DOHH2 (cell line): ENCODE measurements around the gene PLPP6.
"Not testable (repeated sequence)": the region's sequence is repeated elsewhere in the genome, so short reads cannot be mapped to it uniquely, and the experiment has no call there.

Source experiments
- H3F3A ChIP-seq: fragments of 200-600 bp; sonication (generic), shearing (Covaris generic); 2 replicates; pipeline ENCODE4 v1.6.0; 2016; ENCODE audit warnings: antibody characterized with exemption, mild to moderate bottlenecking; ENCODE audit not compliant: control insufficient read depth, insufficient read depth
- H3K27ac ChIP-seq: fragments of 200-600 bp; sonication (generic); 2 replicates; pipeline ENCODE4 v1.5.1; 2014; ENCODE audit warnings: low read depth, mild to moderate bottlenecking, low read length, moderate library complexity
- H3K27me3 ChIP-seq: fragments of 200-600 bp; sonication (generic); 2 replicates; pipeline ENCODE4 v1.6.1; 2014; ENCODE audit warnings: mild to moderate bottlenecking, low read length, mixed read lengths; ENCODE audit not compliant: control insufficient read depth
- H3K36me3 ChIP-seq: fragments of 200-600 bp; sonication (generic); 2 replicates; pipeline ENCODE4 v1.6.1; 2014; ENCODE audit warnings: mild to moderate bottlenecking, low read length, moderate library complexity, mixed read lengths; ENCODE audit not compliant: control insufficient read depth
- H3K4me1 ChIP-seq: fragments of 200-600 bp; sonication (generic); 2 replicates; pipeline ENCODE4 v1.6.1; 2014; ENCODE audit warnings: mild to moderate bottlenecking, low read length, mixed read lengths; ENCODE audit not compliant: control insufficient read depth
- H3K4me2 ChIP-seq: fragments of 200-600 bp; sonication (generic); 2 replicates; pipeline ENCODE4 v1.6.0; 2014; ENCODE audit warnings: mild to moderate bottlenecking, low read length, moderate library complexity
- H3K4me3 ChIP-seq: fragments of 200-600 bp; sonication (generic); 2 replicates; pipeline ENCODE4 v1.5.1; 2014; ENCODE audit warnings: mild to moderate bottlenecking, low read length, mixed read lengths
- H3K79me2 ChIP-seq: fragments of 200-600 bp; sonication (generic); 2 replicates; pipeline ENCODE4 v1.6.1; 2014; ENCODE audit warnings: mild to moderate bottlenecking, low read length, mixed read lengths; ENCODE audit not compliant: control insufficient read depth
- H3K9me2 ChIP-seq: fragments of 200-600 bp; sonication (generic); replicated peaks from 2 replicates; pipeline ENCODE4 v1.6.1; 2014; ENCODE audit warnings: mild to moderate bottlenecking, low read length, mixed read lengths; ENCODE audit not compliant: control insufficient read depth
- H3K9me3 ChIP-seq: fragments of 200-600 bp; sonication (generic); 2 replicates; pipeline ENCODE4 v1.6.1; 2014; ENCODE audit warnings: antibody characterized with exemption, low read length, mixed read lengths; ENCODE audit not compliant: control insufficient read depth, insufficient read depth
- H4K20me1 ChIP-seq: fragments of 200-600 bp; sonication (generic); 2 replicates; pipeline ENCODE4 v1.6.0; 2014; ENCODE audit warnings: low read depth, mild to moderate bottlenecking, antibody characterized with exemption, low read length, moderate library complexity; ENCODE audit not compliant: control insufficient read depth, insufficient read depth
- EZH2phosphoT487 ChIP-seq: fragments of 200-600 bp; sonication (generic); IDR thresholded peaks from 2 replicates; pipeline ENCODE4 v1.6.1; 2017; ENCODE audit warnings: borderline replicate concordance, mild to moderate bottlenecking, antibody characterized with exemption, low read length, moderate library complexity, mixed read lengths
- TF ChIP-seq, protein P1 (sequence below): fragments of 200-600 bp; sonication (generic); IDR thresholded peaks from one replicate; pipeline ENCODE4 v1.5.1; 2014; ENCODE audit warnings: antibody characterized with exemption, mild to moderate bottlenecking, low read depth, low read length; ENCODE audit not compliant: poor library complexity, severe bottlenecking

The PLPP6 gene

DNA sequence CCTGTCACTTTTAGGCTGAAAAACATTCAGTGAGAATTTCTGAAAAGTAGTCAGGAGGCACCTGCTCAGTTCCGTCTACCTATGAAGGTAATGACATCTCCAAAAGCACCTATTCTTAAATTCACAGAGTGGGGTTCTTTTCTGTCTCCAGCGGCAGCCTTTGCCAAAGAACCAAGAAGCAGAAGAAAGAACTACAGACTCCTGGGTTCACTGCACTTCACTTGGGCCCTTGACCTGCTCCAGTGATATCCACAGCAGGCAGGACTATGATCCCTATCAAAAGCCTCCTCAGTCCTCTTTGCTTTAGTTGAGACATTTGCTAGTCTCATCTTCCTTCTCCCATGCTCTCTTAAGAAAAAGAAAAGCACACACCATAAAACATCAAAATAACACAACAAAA lies 19.7 kb upstream of the PLPP6 start:
- no peaks in the 10 kb centered on the region for H3F3A ChIP-seq
- peaks cover 1% of the 10 kb centered on the region; the same call in 1 of the 2 replicates for H3K27me3 ChIP-seq
- no peak overlapping the region for H3K4me2 ChIP-seq
- H3K4me3 ChIP-seq: no peak overlapping the region
- no peaks in the 10 kb centered on the region for H3K9me2 ChIP-seq
- H4K20me1 ChIP-seq: no peaks in the 10 kb centered on the region
- no peaks in the 10 kb centered on the region for H3K36me3 ChIP-seq
- TF ChIP-seq EZH2phosphoT487: no peak
- TF ChIP-seq, protein P1, sequence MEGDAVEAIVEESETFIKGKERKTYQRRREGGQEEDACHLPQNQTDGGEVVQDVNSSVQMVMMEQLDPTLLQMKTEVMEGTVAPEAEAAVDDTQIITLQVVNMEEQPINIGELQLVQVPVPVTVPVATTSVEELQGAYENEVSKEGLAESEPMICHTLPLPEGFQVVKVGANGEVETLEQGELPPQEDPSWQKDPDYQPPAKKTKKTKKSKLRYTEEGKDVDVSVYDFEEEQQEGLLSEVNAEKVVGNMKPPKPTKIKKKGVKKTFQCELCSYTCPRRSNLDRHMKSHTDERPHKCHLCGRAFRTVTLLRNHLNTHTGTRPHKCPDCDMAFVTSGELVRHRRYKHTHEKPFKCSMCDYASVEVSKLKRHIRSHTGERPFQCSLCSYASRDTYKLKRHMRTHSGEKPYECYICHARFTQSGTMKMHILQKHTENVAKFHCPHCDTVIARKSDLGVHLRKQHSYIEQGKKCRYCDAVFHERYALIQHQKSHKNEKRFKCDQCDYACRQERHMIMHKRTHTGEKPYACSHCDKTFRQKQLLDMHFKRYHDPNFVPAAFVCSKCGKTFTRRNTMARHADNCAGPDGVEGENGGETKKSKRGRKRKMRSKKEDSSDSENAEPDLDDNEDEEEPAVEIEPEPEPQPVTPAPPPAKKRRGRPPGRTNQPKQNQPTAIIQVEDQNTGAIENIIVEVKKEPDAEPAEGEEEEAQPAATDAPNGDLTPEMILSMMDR: no peak
- H3K27ac ChIP-seq: no peak overlapping the region
- H3K79me2 ChIP-seq: no peaks in the 10 kb centered on the region
- no peaks in the 10 kb centered on the region for H3K9me3 ChIP-seq
- H3K4me1 ChIP-seq: 0 out of 2 replicates have a peak, but pooled peaks cover 5% of the 10 kb centered on the region

DNA sequence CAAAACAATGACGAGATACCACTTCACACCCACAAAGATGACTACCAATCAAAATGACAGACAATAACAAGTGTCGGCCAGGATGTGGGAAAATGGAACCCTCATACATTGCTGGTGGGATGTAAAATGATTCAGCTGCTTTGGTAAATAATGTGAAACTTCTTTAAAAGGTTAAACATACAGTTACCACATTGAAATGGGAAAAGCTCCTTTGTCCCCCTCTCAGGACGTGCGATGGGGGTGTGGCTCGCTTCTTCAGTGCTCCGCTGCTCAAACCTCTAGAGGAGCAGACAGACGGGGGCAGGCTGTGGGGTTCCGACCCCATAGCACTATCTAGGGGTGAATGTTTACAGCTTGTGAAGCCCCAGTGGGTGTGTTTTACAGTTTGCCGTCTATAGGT lies 8.0 kb upstream of the PLPP6 start:
- no peak for TF ChIP-seq EZH2phosphoT487
- TF ChIP-seq, protein P1: no peak
- Histone ChIP-seq H3K79me2 (no peaks in the 10 kb centered on the region), H3K27ac (no peak overlapping the region), H3K4me2 (no peak overlapping the region), H3K4me1 (no peaks in the 10 kb centered on the region), H3K4me3 (no peak overlapping the region), H3K9me2 (no peaks in the 10 kb centered on the region), H3K27me3 (peaks cover 7% of the 10 kb centered on the region), H3F3A (no peaks in the 10 kb centered on the region), H3K9me3 (no peaks in the 10 kb centered on the region), H3K36me3 (no peaks in the 10 kb centered on the region), H4K20me1 (no peaks in the 10 kb centered on the region)

GRCh38 chr9:4654538-4654937 lies 7.6 kb upstream of the PLPP6 start:
- H3K4me2 ChIP-seq: no peak overlapping the region
- peaks cover 7% of the 10 kb centered on the region for H3K27me3 ChIP-seq
- H3K79me2 ChIP-seq: no peaks in the 10 kb centered on the region
- TF ChIP-seq EZH2phosphoT487: no peak
- TF ChIP-seq, protein P1: no peak
- no peaks in the 10 kb centered on the region for H3K9me3 ChIP-seq
- no peak overlapping the region for H3K4me3 ChIP-seq
- no peaks in the 10 kb centered on the region for H3K4me1 ChIP-seq
- no peaks in the 10 kb centered on the region for H3F3A ChIP-seq
- H3K27ac ChIP-seq: no peak overlapping the region
- H4K20me1 ChIP-seq: no peaks in the 10 kb centered on the region
- no peaks in the 10 kb centered on the region for H3K36me3 ChIP-seq
- H3K9me2 ChIP-seq: no peaks in the 10 kb centered on the region

DNA sequence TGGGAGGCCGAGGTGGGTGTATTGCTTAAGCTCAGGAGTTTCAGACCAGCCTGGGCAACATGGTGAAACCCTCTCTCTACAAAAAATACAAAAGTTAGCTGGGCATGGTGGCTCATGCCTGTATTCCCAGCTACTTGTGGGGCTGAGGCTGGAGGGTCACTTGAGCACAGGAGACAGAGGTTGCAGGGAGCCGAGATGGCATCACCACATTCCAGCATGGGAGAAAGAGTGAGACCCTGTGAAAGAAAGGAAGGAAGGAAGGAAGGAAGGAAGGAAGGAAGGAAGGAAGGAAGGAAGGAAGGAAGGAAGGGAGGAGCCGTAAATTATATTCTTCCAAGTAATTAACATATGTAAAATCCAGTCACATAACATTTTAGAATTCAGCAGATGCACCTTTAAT lies 5.9 kb upstream of the PLPP6 start:
- not testable (repeated sequence) for H3K27ac ChIP-seq, H3K4me3 ChIP-seq, H3K27me3 ChIP-seq, H3K9me2 ChIP-seq, H3F3A ChIP-seq, H3K79me2 ChIP-seq, H4K20me1 ChIP-seq, H3K36me3 ChIP-seq, H3K4me1 ChIP-seq, H3K4me2 ChIP-seq, H3K9me3 ChIP-seq
